ENCODE measurements around the gene CD1E. TPM values are rescaled to one million over a fixed set of nuclear protein-coding genes. Genes with fewer than 3 reads are reported as not detected.

The CD1E gene
- total RNA-seq: not detected in 2 replicates

GRCh38 chr1:158353303-158354075, at the start of gene CD1E:
CD1E (plus strand) TSS chr1:158353894; CDS start chr1:158353989, 95 bp downstream.

GRCh38 chr1:158331481-158332150, 22.1 kb upstream of the CD1E start, which contains the start of gene CD1B:
CD1B (minus strand) TSS chr1:158331531; CDS start chr1:158331423, 108 bp downstream.

DNA sequence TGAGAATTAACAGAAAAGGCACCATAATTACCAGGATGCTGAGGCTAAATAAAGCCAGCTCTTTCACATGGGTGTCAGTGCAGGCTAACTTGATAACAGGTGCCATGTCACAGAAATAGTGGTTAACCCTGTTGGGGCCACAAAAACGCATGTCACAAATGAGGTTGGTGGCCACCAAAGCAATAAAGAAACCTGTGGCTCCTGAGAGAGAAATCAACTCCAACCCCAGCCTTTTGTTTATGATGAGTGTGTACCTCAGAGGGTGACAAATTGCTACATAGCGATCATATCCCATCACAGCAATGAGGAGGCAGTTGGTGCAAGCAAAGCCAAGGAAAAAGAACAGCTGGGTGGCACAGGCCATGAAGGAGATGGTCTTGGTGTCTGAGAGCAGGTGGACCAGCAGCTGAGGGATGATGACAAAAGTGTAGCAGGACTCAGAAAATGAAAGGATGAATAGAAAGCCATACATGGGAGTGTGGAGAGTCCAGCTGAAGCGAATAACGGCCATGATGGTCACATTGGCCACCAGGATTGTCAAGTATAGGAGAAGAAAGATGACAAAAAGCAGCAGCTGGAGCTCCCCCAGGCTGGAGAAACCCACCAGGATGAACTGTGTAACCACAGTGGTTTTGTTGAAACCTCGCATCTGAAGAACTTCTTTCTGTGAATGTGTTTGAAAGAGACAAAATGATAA, 45.3 kb downstream of the CD1E start, which contains the start of gene OR10T2:
TSS of gene OR10T2 (minus strand) at position 649 of the 697 bp plus-strand sequence. CDS start at position 649, 0 bp downstream.

Other genes with a start within 250 kb of the CD1E start
- 0.67 and 0.89 TPM in 2 replicates for gene CD1D, start 173.0 kb upstream of the CD1E start, total RNA-seq
- not detected in 2 replicates for gene CD1A, start 99.5 kb upstream of the CD1E start, total RNA-seq
- not detected in 2 replicates for gene CD1C, start 64.0 kb upstream of the CD1E start, total RNA-seq
- gene CD1B, start 22.4 kb upstream of the CD1E start, total RNA-seq: not detected in 2 replicates
- not detected in 2 replicates for gene OR10T2, start 45.6 kb downstream of the CD1E start, total RNA-seq
- gene OR10K2, start 72.3 kb downstream of the CD1E start, total RNA-seq: not detected in 2 replicates
- gene OR10K1, start 107.9 kb downstream of the CD1E start, total RNA-seq: not detected in 2 replicates
- not detected in 2 replicates for gene OR10R2, start 118.3 kb downstream of the CD1E start, total RNA-seq
- not detected in 2 replicates for gene OR6Y1, start 200.5 kb downstream of the CD1E start, total RNA-seq
- not detected in 2 replicates for gene OR6P1, start 216.7 kb downstream of the CD1E start, total RNA-seq
- gene OR10X1, start 226.0 kb downstream of the CD1E start, total RNA-seq: not detected in 2 replicates